ENCODE results near the gene VMA21. TPM values are rescaled to one million over a fixed set of nuclear protein-coding genes. Genes with fewer than 3 reads are reported as not detected.
A peak's percentile ranks its signal among the peaks of the same experiment; 100 is the strongest.

The VMA21 gene
- total RNA-seq, 6 experiments from 2014 or later = 7.8 to 17.8 (median 13.0) TPM

DNA sequence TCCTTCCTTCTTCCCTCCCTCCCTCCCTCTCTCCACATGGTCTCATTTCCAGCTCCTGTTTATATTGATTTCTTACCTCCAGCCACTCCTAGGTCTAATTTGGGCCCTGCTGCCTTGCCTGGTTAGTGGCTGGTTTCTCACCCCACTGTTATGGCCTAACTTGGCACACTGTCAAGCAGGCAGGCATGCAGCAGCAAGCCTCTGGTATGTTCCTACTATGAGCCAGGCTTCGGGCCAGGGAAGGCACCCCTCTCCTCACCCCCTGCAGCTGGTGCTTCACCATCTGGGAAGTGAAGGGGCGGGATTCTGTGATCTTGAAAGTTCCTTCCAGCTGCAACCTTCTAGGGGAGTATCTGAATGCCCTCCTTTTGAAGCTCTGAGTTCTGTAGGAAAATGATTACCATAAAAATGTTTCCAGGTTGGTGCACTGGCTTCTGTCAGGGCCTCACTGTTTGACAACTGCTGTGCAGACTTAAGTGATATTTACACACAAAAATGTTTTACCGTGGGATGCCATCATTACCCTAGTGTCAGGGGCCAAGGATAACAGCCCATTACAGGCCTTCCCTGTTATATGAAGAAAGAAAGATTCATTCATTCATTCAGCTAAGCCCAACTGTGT lies 10.1 kb upstream of the VMA21 start:
- Histone ChIP-seq H3K4me1 (no peaks in the 10 kb centered on the region), H3K36me3 (no peaks in the 10 kb centered on the region), H3K4me3 (no peak overlapping the region), H3K27me3 (no peaks in the 10 kb centered on the region), H3K9me3 (no peaks in the 10 kb centered on the region), H3K27ac (no peak overlapping the region)
- no peak for ATAC-seq
- TF ChIP-seq, protein P1, sequence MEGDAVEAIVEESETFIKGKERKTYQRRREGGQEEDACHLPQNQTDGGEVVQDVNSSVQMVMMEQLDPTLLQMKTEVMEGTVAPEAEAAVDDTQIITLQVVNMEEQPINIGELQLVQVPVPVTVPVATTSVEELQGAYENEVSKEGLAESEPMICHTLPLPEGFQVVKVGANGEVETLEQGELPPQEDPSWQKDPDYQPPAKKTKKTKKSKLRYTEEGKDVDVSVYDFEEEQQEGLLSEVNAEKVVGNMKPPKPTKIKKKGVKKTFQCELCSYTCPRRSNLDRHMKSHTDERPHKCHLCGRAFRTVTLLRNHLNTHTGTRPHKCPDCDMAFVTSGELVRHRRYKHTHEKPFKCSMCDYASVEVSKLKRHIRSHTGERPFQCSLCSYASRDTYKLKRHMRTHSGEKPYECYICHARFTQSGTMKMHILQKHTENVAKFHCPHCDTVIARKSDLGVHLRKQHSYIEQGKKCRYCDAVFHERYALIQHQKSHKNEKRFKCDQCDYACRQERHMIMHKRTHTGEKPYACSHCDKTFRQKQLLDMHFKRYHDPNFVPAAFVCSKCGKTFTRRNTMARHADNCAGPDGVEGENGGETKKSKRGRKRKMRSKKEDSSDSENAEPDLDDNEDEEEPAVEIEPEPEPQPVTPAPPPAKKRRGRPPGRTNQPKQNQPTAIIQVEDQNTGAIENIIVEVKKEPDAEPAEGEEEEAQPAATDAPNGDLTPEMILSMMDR (IDR thresholded peaks at IDR 0.05) = no peak
- no peak for TF ChIP-seq POLR2A (IDR thresholded peaks at IDR 0.05)
- intact Hi-C loops (cut with DNase I) = no loop called here
- DNase-seq = no peak
- WGBS (ENCODE audit: insufficient coverage, low coverage, low lambda C conversion rate, missing lambda C conversion rate) = 51% methylated on average over 3 of the region's 3 CpGs

DNA sequence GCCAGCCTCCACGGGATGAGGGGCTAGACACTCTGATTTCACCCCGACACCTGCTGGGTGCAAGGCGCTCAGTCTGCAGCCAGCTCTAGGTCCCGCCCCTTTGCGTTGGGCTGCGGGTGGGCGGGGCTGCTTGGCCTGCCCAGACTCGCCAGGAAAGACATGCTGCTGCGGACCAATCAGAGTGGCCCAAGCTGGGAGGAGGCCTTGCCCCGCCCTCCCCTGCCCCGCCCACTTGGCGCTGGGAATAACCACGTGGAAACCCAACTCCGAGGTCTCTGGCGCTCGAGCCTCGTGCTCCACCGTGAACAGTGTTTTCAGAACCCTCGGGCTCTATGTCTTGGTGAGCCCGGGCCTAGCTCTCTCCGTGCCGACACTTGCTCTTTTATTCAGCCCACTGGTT lies 5.3 kb upstream of the VMA21 start:
- Histone ChIP-seq H3K9me3 (no peaks in the 10 kb centered on the region), H3K4me3 (no peak overlapping the region), H3K27me3 (no peaks in the 10 kb centered on the region), H3K27ac (no peak overlapping the region), H3K4me1 (no peaks in the 10 kb centered on the region), H3K36me3 (no peaks in the 10 kb centered on the region)
- no CpG with 5 or more reads among the region's 22 CpGs for WGBS (ENCODE audit: insufficient coverage, low coverage, low lambda C conversion rate, missing lambda C conversion rate)
- DNase-seq = no peak
- intact Hi-C loops (cut with DNase I) = no loop called here
- ATAC-seq = no peak
- no peak for TF ChIP-seq POLR2A (IDR thresholded peaks at IDR 0.05)
- TF ChIP-seq, protein P1 (IDR thresholded peaks at IDR 0.05) = no peak

DNA sequence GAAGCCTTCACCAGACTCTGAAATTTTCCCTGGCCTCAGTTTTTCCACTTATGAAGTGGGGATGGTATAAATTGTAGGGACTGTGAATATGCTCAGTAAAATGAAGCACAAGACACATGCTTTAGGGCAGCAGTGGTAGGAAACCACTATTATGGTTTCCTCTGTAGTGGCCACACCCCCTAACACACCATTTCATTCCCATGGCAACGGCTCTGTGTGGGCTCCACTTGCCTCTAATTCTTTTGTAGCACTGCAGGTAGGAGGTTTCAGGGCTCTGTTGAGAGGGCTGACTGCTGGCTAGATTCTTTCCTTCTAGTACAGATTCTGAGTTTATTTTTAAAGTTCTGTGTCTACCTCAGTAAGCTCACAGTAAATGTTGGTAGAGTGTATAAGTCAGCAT lies 3.5 kb upstream of the VMA21 start:
- H3K4me3 ChIP-seq = no peak overlapping the region
- no peak for ATAC-seq
- H3K27ac ChIP-seq = no peak overlapping the region
- intact Hi-C loops (cut with DNase I) = no loop called here
- H3K36me3 ChIP-seq = no peaks in the 10 kb centered on the region
- no peak for DNase-seq
- H3K9me3 ChIP-seq = no peaks in the 10 kb centered on the region
- TF ChIP-seq, protein P1 (IDR thresholded peaks at IDR 0.05) = no peak
- no peak for TF ChIP-seq POLR2A (IDR thresholded peaks at IDR 0.05)
- WGBS (ENCODE audit: insufficient coverage, low coverage, low lambda C conversion rate, missing lambda C conversion rate) = 38% methylated on average over 1 of the region's 1 CpG
- no peaks in the 10 kb centered on the region for H3K4me1 ChIP-seq
- no peaks in the 10 kb centered on the region for H3K27me3 ChIP-seq

DNA sequence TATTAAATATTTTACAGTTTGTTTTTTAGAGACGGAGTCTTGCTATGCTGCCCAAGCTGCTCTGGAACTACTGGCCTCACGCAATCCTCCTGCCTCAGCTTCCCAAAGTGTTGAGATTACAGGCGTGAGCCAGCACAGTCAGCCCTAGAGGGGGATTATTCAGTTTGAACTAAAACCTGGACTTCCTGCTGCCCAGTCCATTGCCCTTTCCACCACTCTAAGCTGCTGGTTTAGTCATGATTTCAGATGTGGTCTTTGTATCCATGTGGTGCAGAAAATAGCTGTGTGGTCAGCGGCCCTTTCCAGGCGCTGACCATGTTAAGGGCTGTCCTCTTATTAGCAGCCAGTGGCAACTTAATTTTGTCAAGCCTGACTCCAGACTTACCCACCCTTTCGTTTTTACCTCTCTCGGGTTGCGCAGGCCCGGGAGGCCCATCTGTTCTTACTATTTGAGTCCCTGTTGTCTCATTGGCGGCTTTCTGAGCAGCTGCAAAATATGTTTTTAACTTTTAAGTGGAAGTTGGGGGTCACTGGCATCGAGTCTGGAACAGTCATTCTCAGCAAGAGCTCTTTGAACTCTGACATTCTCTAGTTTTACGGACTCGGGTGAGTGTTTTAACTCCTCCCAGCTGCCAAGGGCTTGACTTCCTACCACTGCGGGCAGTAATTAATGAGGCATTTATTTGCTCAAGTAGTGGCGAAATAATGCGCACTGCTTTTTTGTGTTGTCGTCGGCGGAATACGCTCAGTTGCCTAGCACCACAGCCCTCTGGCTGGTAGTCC lies 773 bp upstream of the VMA21 start:
- H3K27me3 ChIP-seq = no peaks in the 10 kb centered on the region
- H3K4me3 ChIP-seq = peak overlapping the region; percentile 73 to 84 (median 74)
- WGBS (ENCODE audit: insufficient coverage, low coverage, low lambda C conversion rate, missing lambda C conversion rate) = 49% methylated on average over 19 of the region's 20 CpGs
- no peaks in the 10 kb centered on the region for H3K9me3 ChIP-seq
- TF ChIP-seq, protein P1 (IDR thresholded peaks at IDR 0.05) = no peak
- TF ChIP-seq POLR2A (IDR thresholded peaks at IDR 0.05) = no peak
- H3K27ac ChIP-seq = peak overlapping the region; percentile 84 to 87 (median 87)
- DNase-seq (no peak), ATAC-seq (peak; percentile 59 to 72 (median 64))
- intact Hi-C loops (cut with DNase I) = no loop called here
- H3K4me1 ChIP-seq = peaks cover 0 to 5% (median 0%) of the 10 kb centered on the region in 4 donors
- no peaks in the 10 kb centered on the region for H3K36me3 ChIP-seq

All from right lobe of liver (tissue), 6 donors.